ENCODE data around the gene PLN.

Gene PLN

GRCh38 chr6:118598324-118598723 is 50.2 kb downstream of the PLN start:
- H3K4me3 ChIP-seq (ENCODE audit: low read depth, low read length): no peak overlapping the region
- TF ChIP-seq CTCF (IDR thresholded peaks at IDR 0.05; ENCODE audit: borderline replicate concordance, insufficient read depth, low read depth, low read length): no peak

GRCh38 chr6:118602300-118602699 is 54.2 kb downstream of the PLN start:
- H3K4me3 ChIP-seq (ENCODE audit: low read depth, low read length): no peak overlapping the region
- no peak for TF ChIP-seq CTCF (IDR thresholded peaks at IDR 0.05; ENCODE audit: borderline replicate concordance, insufficient read depth, low read depth, low read length)

GRCh38 chr6:118603372-118603771 is 55.3 kb downstream of the PLN start:
- no peak overlapping the region for H3K4me3 ChIP-seq (ENCODE audit: low read depth, low read length)
- no peak for TF ChIP-seq CTCF (IDR thresholded peaks at IDR 0.05; ENCODE audit: borderline replicate concordance, insufficient read depth, low read depth, low read length)

- no peak for TF ChIP-seq CTCF (IDR thresholded peaks at IDR 0.05; ENCODE audit: borderline replicate concordance, insufficient read depth, low read depth, low read length)
- no peak overlapping the region for H3K4me3 ChIP-seq (ENCODE audit: low read depth, low read length)
Measured at GRCh38 chr6:118606268-118606667, 58.2 kb downstream of the PLN start.

- H3K4me3 ChIP-seq (ENCODE audit: low read depth, low read length): no peak overlapping the region
- no peak for TF ChIP-seq CTCF (IDR thresholded peaks at IDR 0.05; ENCODE audit: borderline replicate concordance, insufficient read depth, low read depth, low read length)
Measured at GRCh38 chr6:118606858-118607257, 58.8 kb downstream of the PLN start.
